HG03064 (cell line): ENCODE data around the gene ITPR1.
"Not testable (repeated sequence)": the region's sequence is repeated elsewhere in the genome, so short reads cannot be mapped to it uniquely, and the experiment has no call there.

Experiments used
- ATAC-seq: cut with Tn5 transposase; IDR thresholded peaks from one replicate; pipeline ENCODE4 v1.9.1; 2021; ENCODE audit warnings: low read depth; ENCODE audit not compliant: unreplicated experiment

The ITPR1 gene

DNA sequence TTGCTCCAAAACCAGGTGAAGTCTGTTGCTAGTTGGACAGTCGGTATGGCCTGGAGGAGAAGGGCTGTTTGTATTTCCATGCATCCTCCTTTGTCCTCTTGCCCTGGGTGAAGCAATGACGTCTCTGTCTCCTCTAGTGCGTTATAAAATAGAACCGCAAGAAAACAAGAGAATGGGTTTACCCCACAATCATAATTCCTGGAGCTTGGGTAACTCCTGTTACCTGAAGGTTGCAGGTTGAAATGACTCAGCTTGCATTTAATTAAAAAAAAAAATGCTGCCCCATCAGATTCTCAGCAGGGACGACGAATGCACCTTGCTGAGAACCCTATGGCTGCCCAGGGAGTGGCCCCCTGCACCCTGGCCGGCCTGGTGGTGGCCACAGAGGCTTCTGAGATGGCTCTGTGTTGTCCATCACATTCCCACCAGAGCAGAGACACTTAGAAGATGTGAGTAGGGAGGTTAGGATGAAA is 257.9 kb downstream of the ITPR1 start:
- ATAC-seq: no peak

DNA sequence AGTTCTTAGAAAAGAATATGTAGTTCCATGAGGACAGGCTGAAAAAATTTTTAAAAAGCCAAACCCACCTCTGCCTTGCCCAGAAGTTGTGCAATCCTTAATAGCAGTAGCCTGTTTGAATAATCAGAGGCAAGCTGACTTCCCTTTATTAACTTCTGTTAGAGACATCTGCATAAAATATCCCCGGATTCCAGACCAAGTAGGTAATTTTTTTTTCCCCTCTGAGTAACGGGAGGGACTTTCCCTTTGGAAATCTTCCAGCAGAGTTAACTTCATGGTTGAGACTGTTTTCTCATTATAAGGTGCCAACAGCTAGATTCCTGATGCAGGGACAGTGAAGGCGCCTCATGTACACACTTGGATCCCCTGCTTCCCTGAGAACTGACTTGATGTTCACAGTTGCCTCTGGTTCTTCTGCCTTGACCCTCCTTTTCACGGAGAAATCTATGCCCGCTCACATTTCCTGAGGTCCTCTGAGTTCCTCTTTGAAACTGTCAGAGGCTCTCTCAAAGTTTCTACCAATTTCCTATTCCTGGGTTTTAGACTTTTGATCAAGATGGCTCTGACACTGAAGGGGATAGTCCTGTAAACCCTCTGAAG is 258.5 kb downstream of the ITPR1 start:
- no peak for ATAC-seq

DNA sequence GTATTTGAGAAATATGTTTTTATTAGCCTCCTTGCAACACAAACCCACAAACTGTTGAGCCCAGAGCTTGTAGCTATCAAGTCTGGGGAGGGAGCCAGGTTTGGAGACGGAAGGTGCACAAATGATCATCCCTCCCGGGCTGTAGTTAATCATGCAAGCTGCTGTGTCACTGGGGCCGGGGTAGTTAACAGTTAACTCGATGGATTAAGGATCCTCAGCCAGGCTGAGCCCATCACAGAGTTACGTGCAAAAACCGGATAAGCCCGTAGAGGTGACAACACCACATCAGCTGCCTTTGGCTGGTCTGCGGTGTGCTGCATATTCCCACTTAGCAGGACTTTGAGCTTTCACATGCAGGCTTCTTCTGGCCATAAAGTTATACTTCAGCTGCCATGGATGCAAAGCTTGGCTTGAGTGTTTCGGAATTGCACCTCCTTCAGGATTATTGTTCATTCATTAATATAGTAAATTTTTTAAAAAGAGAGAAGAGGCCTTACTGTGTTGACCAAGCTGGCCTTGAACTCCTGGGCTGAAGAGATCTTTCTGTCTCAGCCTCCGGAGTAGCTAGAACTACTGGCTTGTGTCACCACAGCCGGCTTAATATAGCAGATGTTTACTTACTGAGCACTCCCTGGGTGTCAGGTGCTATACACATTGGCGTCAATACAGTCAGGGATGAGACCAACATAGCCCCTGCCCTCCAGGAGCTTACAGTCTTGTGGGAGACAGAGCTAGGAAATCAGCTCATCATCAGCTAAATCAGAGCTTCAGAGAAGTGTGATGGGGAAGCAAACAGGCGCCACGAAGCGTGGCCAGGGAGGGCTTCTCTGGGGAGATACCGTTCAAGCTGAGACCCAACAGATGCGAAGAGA is 259.3 kb downstream of the ITPR1 start:
- no peak for ATAC-seq

DNA sequence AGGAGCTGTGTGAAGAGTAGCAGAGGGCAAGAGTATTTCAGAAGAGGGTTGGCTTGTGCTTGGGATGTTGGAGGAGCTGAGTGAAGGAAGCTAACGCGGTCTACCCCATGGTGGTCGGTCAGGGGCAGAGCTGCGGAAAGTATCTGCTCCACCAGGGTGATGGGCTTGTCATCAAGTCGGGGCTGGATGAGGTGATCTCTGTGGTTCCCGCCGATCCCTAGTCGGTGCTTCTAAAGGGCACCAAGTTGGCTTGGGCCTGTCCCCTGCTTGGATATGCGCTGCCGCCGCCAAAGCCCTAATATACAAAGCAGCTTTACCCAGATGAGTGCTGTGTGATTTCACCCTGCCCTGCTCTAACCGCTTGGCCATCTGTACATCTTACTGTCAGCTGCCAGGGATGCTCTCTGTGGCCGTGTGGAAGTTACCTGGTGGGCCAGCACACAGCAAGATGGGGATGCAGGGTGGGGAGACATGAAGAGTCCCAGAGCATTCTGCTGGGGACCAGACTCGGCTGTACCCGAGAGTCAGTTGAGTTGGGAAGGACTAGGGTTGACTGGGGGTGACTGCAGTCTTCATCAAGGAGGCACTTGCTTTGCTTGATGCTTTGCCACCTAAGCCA is 260.0 kb downstream of the ITPR1 start:
- ATAC-seq: no peak

DNA sequence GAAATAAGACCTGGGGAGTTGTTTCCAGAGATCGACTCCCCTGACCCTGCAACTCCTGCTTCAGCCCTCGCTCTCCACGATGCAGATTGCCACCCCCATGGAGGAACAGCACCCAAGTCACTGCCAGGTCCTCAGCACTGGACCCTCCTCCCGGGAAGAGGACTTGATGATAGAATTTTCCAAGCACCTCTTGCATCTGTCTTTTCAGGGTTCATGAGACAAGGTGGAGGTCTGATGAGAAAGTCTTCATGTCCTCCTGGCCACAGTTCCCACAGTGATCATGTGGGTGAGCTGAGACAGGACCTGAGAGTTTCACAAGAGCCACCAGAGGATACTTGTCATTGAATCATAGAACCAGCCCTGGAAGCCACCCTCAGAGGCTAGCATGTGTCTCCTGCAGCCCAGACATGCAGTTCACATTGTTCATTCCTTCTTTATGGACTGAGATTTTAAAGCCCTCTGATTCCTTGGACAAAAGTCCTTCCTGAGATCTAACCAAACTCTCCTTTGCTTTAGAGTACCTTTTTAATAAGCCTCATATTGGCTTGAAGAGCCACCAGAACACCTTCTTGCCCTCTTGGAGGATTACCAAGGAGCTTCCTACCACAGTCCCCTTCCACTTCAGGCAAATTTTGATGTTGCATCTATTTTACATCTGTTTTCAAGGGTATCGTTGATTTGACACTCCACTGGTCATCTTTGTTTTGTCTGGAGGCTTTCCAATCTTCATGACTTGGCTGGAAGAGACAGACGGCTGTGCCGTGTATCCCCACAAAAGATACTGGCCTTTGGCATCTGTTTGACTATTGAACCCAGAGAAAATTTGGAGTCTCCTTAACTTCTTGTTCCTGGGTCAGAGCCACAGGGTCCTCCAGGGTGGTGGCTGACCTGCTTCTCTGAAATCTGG is 261.3 kb downstream of the ITPR1 start:
- ATAC-seq: peak; percentile 81

DNA sequence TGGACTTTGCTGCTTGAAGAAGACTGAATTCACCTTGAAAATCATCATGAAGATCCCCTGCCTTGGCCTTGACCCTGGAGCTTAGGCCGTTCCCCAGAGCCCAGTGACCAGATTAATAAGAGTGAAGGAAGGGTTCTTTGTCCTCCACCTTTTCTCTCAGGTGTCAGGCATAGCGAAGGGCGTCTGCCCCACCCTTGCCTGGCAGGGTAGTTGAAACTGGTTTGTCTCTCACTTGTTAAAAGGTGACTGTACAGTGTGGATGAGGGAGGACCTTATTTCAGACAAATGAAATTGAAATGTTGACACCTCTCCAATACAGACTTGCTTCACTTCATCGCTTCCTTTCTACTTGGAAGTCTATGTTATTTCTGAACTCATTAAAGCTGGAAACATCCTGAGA is 262.4 kb downstream of the ITPR1 start:
- no peak for ATAC-seq

DNA sequence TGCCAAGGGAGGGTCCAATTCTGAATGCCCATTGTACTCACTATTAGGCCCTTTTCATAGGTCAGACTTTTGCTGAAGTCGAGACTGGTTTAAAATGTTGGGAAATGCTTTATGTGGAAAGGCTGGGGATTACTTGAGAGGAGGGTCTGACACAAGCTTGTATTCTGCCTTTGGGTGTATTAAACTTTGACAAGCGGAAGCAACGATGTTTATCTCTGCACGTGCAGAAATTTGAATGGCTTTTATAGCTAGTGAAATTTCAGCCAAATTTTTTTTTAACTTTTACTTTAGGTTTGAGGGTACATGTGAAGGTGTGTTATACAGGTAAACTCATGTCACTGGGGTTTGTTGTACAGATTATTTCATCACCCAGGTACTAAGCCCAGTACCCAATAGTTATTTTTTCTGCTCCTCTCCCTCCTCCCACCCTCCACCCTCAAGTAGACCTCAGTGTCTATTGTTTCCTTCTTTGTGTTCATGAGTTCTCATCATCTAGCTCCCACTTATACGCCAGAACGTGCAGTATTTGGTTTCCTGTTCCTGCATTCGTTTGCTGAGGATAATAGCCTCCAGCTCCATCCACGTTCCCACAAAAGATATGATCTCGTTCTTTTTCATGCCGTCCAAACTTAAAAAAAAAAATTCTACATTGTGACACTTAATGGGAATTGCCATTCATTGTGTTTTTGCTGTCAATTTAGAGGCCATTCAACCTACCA is 263.1 kb downstream of the ITPR1 start:
- ATAC-seq: no peak

DNA sequence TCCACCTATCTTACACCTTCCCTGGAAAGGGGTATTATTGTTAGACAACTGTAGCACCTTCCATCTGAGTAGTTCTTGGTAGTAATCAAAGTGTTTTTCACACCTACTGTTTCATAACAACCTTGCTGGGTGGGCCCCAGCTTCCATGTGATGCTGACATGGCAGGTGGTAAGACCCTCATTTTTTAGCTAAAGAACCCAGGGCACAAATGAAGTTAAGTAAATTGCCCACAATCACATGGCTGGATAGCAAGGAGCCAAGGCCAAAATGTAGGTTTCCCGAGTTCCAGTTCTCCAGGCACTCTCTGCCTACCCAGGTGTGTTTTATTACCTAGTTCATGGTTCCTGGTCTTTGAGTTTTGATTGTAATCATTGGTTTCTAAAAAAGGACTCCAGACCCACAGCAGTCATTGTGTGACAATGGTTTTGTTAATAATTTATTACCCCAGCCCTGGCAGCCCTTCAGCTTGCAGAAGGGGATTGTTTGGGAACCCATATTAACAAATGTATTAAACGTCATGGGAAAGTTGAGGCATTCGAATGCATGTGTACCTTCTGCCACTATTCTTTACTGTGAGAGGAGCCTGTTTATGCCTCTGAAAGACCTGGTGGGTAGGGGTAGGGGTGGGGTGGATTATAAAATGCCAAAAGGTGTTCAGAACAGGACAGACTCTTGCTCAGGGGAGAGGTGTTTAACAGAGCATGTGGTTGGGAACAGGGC is 263.9 kb downstream of the ITPR1 start:
- no peak for ATAC-seq

DNA sequence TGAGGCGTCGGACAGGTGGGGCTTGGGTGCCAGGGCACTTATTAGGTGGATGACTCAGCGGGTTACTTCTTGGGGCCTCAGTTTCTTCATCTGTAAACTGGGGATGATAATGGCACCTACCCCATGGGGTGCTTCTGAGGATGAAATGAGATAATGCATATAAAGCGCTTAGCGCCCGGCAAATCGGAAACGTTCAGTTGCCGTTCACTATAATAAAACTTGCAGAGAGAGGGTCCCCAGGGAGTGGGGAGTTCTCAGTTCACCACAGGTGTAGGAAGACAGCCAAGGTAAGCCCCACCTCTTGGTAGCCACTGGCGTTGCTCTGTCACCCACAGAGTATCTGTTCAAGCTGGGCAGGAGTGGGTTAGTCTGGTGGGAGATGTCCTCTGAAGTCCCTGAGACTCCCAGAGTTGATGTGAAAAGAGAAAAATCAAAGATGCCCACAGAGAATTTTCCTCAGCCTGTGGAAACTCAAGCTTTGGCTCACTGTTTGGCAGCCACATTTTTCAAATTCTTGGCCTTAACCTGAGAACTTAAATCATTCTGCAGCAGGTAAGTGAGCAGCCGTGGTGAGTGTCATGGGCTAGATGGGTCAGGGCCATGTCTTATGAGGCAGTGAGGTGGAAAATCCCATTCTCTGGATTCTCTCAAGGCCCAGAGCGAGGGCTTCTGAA is 264.6 kb downstream of the ITPR1 start:
- no peak for ATAC-seq

DNA sequence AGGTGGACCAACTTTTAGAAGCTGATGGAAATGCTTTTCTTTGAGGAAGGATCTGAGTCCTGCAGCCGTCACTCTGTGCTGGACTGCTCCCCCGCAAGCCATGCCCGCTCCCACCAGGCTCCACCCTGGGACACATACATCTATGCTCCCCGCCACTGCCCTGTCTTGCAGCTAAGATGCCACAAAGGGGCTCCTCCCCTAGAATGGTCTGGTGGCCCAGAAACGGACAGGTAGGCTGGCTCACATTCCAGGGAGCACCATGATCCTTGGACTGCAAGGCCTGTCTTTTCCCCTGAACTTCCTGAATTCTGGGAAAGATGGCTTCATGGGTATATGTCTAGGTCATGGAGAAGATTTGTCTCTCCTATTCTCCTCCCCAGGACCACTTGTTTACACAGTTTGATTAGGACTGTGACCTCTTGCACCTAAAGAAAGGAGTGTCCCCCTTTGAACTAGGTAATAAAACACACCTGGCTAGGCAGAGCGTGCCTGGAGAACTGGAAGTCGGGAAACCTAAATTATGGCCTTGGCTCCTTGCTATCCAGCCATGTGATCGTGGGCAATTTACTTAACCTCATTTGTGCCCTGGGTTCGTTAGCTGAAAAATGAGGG is 265.2 kb downstream of the ITPR1 start:
- ATAC-seq: no peak

DNA sequence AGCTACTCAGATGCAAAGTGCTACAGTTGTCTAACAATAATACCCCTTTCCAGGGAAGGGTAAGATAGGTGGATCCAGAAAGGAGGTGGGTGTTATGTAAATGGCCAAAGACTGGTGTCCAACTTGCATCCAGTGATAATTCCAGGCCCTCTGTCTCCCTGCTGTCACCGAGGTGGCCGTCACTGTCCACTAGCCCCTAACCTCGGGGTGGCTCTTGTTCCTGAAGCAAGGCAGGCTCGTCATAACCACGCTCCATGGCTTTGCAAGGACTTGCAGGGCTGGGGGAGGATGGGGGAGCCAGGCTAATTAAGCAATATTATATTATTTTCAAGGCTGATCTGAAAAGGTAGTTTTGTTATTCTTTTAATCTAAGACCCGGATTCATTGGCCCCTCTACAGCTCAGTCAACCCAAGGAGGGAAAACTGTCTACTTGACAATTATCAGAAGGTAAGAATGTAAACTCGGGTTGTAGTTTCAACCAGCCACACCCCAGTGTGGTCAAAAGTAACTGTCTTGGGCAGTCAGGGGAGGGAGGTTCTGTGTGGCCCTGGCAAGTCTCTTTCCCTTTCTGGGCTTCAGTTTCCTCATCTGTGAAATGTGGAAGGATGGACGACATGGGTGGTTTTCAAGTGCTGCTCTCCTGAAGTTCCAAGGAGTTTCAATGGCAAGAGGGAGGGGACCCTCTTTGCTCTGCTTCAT is 266.0 kb downstream of the ITPR1 start:
- ATAC-seq: no peak

DNA sequence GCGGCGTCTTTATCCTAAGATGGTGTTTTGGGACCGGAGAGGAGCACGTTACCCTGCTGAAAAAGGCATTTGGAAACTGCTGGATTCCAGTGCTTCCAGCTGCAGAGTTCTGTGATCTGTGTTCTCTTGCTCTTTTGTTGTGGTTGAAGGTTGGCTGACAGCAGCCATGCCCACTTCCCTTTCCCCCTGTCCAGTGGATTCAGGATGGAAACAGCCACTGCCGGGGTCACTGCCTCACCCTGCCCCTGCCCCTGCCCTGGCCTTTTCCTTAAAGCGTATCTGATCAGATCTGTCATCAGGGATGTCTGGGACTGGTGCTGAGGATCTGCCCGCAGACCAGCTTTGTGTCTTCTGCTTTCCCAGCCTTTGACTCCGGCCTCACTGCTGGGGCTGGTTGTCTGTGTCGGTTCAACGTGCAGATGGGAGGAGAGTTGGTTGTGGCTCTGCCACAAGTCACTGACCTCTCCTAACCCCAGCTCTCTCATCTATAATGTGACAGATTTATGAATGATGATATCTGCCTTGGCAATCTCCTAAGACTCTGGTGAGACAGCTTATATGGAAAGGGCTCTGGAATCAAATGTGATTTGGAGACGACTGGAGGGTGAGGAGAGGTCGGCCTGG is 266.7 kb downstream of the ITPR1 start:
- no peak for ATAC-seq

DNA sequence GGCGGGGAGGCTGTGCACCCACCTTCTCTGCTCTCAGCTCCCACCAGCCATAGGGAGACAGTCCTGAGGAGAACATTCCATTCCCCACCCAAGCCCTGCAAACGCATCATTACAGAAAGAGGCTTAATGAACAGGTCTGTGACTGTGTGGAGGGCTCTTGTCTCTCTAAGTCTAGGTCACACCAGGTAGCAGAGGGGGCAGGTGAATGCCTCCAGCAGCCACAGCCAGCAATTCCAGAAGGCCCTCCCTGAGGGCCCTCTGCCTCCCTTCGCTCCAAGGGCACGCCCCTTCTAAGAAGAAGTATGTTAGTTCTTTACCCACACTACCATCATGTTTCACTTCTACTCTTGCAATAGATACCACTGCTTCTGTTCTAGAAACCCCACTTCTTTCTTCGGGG is 268.6 kb downstream of the ITPR1 start:
- no peak for ATAC-seq

DNA sequence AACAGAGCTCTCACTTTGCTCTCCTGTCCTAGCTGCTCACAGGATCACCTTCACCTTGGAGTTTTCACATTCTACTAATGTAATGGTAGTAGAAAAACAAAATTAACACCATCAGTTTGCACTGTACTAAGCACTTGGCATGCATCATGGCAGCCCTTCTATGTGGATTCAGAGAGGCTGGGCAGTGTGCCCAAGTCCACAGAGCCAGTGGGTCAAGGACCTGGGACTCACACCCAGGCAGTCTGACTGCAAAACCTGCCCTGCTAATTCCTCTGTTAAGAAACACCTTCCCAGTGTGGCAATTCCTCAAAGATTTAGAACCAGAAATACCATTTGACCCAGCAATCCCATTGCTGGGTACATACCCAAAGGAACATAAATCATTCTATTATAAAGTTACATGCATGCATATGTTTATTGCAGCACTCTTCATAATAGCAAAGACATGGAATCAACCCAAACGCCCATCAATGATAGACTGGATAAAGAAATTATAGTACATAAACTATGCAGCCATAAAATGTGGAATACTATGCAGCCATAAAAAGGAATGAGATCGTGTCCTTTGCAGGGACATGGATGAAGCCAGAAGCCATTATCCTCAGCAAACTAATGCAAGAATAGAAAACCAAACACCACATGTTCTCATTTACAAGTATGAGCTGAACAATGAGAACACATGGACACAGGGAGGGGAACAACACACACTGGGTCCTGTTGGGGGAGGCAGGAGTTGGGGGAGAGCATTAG is 269.5 kb downstream of the ITPR1 start:
- ATAC-seq: not testable (repeated sequence)

DNA sequence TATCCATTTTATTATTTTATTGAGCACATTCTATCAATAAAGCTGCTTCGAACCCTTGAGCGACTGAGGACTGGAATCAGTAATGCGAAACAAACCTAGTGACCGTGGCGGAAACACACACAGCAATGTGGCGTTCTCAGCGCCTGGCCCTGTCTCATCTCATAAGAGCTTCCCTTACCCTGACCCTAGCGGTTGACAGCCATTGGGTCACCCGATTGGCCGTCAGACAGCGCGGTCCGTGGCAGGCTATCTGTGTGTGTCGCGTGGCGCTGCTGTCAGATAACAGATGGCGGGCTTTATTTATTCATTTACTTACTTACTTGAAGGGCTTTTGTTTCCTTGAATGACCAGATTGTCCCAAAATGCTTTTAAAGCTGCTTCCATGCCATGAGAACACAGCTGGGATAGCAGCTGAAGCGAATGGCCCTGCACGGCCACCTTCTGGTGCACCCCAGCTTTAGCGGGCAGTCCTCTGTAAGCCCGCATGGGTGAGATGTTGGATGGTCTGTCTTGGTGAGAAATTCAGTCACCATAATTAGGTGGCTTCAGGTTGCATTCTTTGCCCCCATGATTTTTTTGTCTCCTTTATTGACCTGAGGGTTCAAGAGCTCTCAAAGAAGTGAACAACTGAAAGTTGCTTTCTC is 270.6 kb downstream of the ITPR1 start:
- no peak for ATAC-seq

DNA sequence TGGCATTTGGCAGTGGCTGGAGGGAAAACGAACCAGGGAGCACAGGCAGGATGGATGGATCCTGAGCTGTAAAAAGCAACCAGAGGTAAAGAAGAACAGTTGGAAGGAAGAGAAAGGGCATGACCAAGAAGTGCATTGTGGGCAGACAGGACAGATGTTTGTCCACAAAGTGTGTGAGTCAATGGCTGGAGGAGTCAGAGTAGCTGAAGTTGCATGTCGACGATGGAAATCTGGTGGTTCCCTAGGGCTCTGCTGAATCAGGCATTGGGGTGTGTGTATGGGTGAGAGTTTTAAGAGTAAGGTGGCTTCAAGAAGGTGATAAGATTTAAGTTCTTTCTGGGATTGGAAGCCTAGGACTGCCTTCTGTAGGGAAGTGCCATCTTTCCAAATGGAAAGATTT is 272.1 kb downstream of the ITPR1 start:
- ATAC-seq: no peak
